ENCODE data around the gene CDKN2B-AS1.

DNA sequence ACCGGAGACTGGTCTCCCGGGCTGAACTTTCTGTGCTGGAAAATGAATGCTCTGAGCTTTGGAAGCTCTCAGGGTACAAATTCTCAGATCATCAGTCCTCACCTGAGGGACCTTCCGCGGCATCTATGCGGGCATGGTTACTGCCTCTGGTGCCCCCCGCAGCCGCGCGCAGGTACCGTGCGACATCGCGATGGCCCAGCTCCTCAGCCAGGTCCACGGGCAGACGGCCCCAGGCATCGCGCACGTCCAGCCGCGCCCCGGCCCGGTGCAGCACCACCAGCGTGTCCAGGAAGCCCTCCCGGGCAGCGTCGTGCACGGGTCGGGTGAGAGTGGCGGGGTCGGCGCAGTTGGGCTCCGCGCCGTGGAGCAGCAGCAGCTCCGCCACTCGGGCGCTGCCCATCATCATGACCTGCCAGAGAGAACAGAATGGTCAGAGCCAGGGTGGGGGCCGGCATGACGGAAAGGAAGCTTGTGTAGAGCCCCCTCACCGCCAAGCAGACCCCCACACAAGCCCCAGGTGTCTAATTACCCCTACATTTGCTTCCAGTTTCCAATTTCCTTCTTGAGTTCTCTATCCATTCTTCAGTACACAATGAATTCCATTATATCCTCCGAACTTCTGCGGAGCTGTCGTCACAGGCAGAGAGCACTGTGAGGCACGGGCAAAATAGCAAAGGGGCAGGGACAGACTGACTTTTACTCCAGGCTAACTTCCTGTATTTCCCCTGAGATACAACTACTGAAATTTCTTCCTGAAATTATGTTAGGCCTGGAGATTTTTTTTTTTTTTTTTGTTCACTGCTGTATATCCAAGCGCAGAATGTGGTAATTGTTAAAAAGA, 23.6 kb upstream of the CDKN2B-AS1 start:
- TF ChIP-seq POLR2AphosphoS5 (IDR thresholded peaks at IDR 0.05) (peak in 1 of 3 donors; percentile 15), POLR2A (IDR thresholded peaks at IDR 0.05) (no peak)
- TF ChIP-seq, protein P1, sequence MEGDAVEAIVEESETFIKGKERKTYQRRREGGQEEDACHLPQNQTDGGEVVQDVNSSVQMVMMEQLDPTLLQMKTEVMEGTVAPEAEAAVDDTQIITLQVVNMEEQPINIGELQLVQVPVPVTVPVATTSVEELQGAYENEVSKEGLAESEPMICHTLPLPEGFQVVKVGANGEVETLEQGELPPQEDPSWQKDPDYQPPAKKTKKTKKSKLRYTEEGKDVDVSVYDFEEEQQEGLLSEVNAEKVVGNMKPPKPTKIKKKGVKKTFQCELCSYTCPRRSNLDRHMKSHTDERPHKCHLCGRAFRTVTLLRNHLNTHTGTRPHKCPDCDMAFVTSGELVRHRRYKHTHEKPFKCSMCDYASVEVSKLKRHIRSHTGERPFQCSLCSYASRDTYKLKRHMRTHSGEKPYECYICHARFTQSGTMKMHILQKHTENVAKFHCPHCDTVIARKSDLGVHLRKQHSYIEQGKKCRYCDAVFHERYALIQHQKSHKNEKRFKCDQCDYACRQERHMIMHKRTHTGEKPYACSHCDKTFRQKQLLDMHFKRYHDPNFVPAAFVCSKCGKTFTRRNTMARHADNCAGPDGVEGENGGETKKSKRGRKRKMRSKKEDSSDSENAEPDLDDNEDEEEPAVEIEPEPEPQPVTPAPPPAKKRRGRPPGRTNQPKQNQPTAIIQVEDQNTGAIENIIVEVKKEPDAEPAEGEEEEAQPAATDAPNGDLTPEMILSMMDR (IDR thresholded peaks at IDR 0.05 in 8 of 11, conservative IDR thresholded peaks at IDR 0.05 in 3 of 11), result no peak
